HepG2 (cell line): ENCODE data around the gene TLE5. TPM values are rescaled to one million over a fixed set of nuclear protein-coding genes. Genes with fewer than 3 reads are reported as not detected.

Experiments
- ATF7 ChIP-seq, 2 experiments: fragments of 450-650 bp in 1 of 2; sonication (generic) in 1 of 2; formaldehyde crosslinking in 1 of 2; IDR thresholded peaks; 2 replicates each; pipeline versions ENCODE4 v1.4.0 to v1.6.1; 2016 to 2020; ENCODE audit warnings: antibody characterized with exemption in 1 of 2, mild to moderate bottlenecking in 1 of 2, missing genetic modification reagents in 1 of 2
- BRF2 ChIP-seq: sonication (generic); formaldehyde crosslinking; IDR thresholded peaks from 2 replicates; pipeline ENCODE4 v1.8.1; 2022; ENCODE audit warnings: mild to moderate bottlenecking, missing genetic modification reagents
- EZH2 ChIP-seq: conservative IDR thresholded peaks from 2 replicates; pipeline ENCODE4 v1.6.1; 2012; ENCODE audit warnings: mild to moderate bottlenecking, low read depth, low read length, moderate library complexity
- HES4 ChIP-seq: sonication (generic); formaldehyde crosslinking; IDR thresholded peaks from 2 replicates; pipeline ENCODE4 v1.9.0; 2021; ENCODE audit warnings: mild to moderate bottlenecking, missing genetic modification reagents, borderline replicate concordance
- KAT7 ChIP-seq: IDR thresholded peaks from 2 replicates; pipeline ENCODE4 v1.6.1; 2018; ENCODE audit warnings: borderline replicate concordance, missing compliant biosample characterization
- NCOA5 ChIP-seq: sonication (generic); formaldehyde crosslinking; IDR thresholded peaks from 2 replicates; pipeline ENCODE4 v1.4.0; 2020; ENCODE audit warnings: missing genetic modification reagents
- NFE2L1 ChIP-seq: sonication (generic); formaldehyde crosslinking; IDR thresholded peaks from 2 replicates; pipeline ENCODE4 v1.4.0; 2020; ENCODE audit warnings: missing genetic modification reagents, mild to moderate bottlenecking, borderline replicate concordance
- NR2F6 ChIP-seq, 2 experiments: IDR thresholded peaks; 2 replicates each; pipeline ENCODE4 v1.6.1; 2016; ENCODE audit warnings: antibody characterized with exemption in 1 of 2, mild to moderate bottlenecking in 1 of 2
- PRPF4 ChIP-seq: fragments of 200-400 bp; formaldehyde crosslinking; IDR thresholded peaks from 2 replicates; pipeline ENCODE4 v1.6.1; 2016; ENCODE audit warnings: low read length, low read depth; ENCODE audit not compliant: poor library complexity, severe bottlenecking
- SRF ChIP-seq: IDR thresholded peaks from 2 replicates; pipeline ENCODE4 v1.6.1; 2011; ENCODE audit warnings: mild to moderate bottlenecking, low read depth, low read length, moderate library complexity
- STAG1 ChIP-seq: sonication (generic); formaldehyde crosslinking; IDR thresholded peaks from 2 replicates; pipeline ENCODE4 v1.4.0; 2020; ENCODE audit warnings: missing genetic modification reagents
- ZFY ChIP-seq: sonication (generic); formaldehyde crosslinking; IDR thresholded peaks from 2 replicates; pipeline ENCODE4 v1.4.0; 2020; ENCODE audit warnings: missing genetic modification reagents
- ZNF136 ChIP-seq: sonication (generic); formaldehyde crosslinking; IDR thresholded peaks from 2 replicates; pipeline ENCODE4 v1.8.1; 2022; ENCODE audit warnings: low read depth, mild to moderate bottlenecking, moderate library complexity, missing genetic modification reagents
- ZNF143 ChIP-seq: sonication (generic); formaldehyde crosslinking; IDR thresholded peaks from 2 replicates; pipeline ENCODE4 v1.4.0; 2020; ENCODE audit warnings: missing genetic modification reagents
- ZNF235 ChIP-seq: sonication (generic); formaldehyde crosslinking; IDR thresholded peaks from 2 replicates; pipeline ENCODE4 v1.8.1; 2023; ENCODE audit warnings: mild to moderate bottlenecking, missing genetic modification reagents, borderline replicate concordance
- ZNF33B ChIP-seq: sonication (generic); formaldehyde crosslinking; IDR thresholded peaks from 2 replicates; pipeline ENCODE4 v1.5.1; 2020; ENCODE audit warnings: mild to moderate bottlenecking, missing genetic modification reagents
- ZNF597 ChIP-seq: sonication (generic); formaldehyde crosslinking; IDR thresholded peaks from 2 replicates; pipeline ENCODE4 v1.5.0; 2020; ENCODE audit warnings: missing genetic modification reagents
- ZNF709 ChIP-seq: sonication (generic); formaldehyde crosslinking; IDR thresholded peaks from 2 replicates; pipeline ENCODE4 v1.5.0; 2020; ENCODE audit warnings: mild to moderate bottlenecking, missing genetic modification reagents
- ZNF740 ChIP-seq: sonication (generic); formaldehyde crosslinking; IDR thresholded peaks from 2 replicates; pipeline ENCODE4 v1.4.0; 2020; ENCODE audit warnings: missing genetic modification reagents
- polyA plus RNA-seq, 8 experiments: library from polyadenylated mRNA; depleted of rRNA in 3 of 8; stranded (reverse) in 7 of 8; unstranded in 1 of 8; fragments of >200 nt; fragmentation: Illumina TruSeq in 4 of 8; extraction: Trizol in 4 of 8; gene quantifications; 2 replicates each; pipeline versions ENCODE4 v1.2.1 to v1.2.3, GENCODE V29; 2011 to 2016; ENCODE audit warnings: low read depth in 4 of 8, missing spikeins in 1 of 8, mixed read lengths in 1 of 8; ENCODE audit not compliant: insufficient read depth in 1 of 8
- total RNA-seq, 5 experiments: library from RNA; depleted of rRNA; stranded (reverse); fragments of >200 nt; fragmentation: Illumina TruSeq; extraction: Trizol; gene quantifications; 2 replicates each; pipeline ENCODE4 v1.2.3, GENCODE V29; 2016; ENCODE audit warnings: low read depth in 1 of 5
- TF ChIP-seq, protein P1 (sequence below): sonication (generic); formaldehyde crosslinking; IDR thresholded peaks from 2 replicates; pipeline ENCODE4 v1.5.1; 2020; ENCODE audit warnings: mild to moderate bottlenecking, missing genetic modification reagents
- TF ChIP-seq, protein P2 (sequence below): sonication (generic); formaldehyde crosslinking; IDR thresholded peaks from 2 replicates; pipeline ENCODE4 v1.4.0; 2020; ENCODE audit warnings: missing genetic modification reagents

TLE5 gene
- total and polyA plus RNA-seq, 2 of the 13 experiments (the other 11 are each of a cell fraction or from before 2014, with no cell fraction given), result 62.8 to 189 TPM

- TF ChIP-seq, protein P1, sequence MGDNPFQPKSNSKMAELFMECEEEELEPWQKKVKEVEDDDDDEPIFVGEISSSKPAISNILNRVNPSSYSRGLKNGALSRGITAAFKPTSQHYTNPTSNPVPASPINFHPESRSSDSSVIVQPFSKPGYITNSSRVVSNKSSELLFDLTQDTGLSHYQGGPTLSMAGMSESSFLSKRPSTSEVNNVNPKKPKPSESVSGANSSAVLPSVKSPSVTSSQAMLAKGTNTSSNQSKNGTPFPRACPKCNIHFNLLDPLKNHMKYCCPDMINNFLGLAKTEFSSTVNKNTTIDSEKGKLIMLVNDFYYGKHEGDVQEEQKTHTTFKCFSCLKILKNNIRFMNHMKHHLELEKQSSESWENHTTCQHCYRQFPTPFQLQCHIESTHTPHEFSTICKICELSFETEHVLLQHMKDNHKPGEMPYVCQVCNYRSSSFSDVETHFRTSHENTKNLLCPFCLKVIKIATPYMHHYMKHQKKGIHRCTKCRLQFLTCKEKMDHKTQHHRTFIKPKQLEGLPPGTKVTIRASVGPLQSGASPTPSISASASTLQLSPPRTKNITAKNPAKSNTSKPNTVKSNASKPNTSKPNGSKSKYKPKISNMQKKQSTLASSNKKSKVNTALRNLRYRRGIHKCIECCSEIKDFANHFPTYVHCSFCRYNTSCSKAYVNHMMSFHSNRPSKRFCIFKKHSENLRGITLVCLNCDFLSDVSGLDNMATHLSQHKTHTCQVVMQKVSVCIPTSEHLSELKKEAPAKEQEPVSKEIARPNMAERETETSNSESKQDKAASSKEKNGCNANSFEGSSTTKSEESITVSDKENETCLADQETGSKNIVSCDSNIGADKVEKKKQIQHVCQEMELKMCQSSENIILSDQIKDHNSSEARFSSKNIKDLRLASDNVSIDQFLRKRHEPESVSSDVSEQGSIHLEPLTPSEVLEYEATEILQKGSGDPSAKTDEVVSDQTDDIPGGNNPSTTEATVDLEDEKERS (CRISPR knock-in tag), result no peak
- TF ChIP-seq ZNF709 (CRISPR knock-in tag) (no peak), ZNF143 (CRISPR knock-in tag) (no peak), NR2F6 (IDR thresholded peaks at IDR 0.05) (no peak), NR2F6 (CRISPR knock-in tag; IDR thresholded peaks at IDR 0.05) (no peak), ZNF33B (CRISPR knock-in tag) (no peak), ZNF597 (CRISPR knock-in tag) (no peak), ZNF235 (CRISPR knock-in tag) (no peak), HES4 (CRISPR knock-in tag) (no peak), STAG1 (CRISPR knock-in tag) (peak; percentile 88), BRF2 (CRISPR knock-in tag) (no peak), KAT7 (CRISPR knock-in tag) (no peak), ZFY (CRISPR knock-in tag) (no peak), ZNF136 (no peak), ATF7 (IDR thresholded peaks at IDR 0.05) (no peak), ATF7 (CRISPR knock-in tag; IDR thresholded peaks at IDR 0.05) (no peak), ZNF740 (CRISPR knock-in tag) (peak; percentile 74; the same call in 1 of the 2 replicates), NFE2L1 (CRISPR knock-in tag) (no peak), PRPF4 (no peak), EZH2 (no peak), NCOA5 (CRISPR knock-in tag) (no peak), SRF (no peak)
- TF ChIP-seq, protein P2, sequence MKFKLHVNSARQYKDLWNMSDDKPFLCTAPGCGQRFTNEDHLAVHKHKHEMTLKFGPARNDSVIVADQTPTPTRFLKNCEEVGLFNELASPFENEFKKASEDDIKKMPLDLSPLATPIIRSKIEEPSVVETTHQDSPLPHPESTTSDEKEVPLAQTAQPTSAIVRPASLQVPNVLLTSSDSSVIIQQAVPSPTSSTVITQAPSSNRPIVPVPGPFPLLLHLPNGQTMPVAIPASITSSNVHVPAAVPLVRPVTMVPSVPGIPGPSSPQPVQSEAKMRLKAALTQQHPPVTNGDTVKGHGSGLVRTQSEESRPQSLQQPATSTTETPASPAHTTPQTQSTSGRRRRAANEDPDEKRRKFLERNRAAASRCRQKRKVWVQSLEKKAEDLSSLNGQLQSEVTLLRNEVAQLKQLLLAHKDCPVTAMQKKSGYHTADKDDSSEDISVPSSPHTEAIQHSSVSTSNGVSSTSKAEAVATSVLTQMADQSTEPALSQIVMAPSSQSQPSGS (CRISPR knock-in tag), result no peak
Measured at GRCh38 chr19:3075605-3076431, 13.5 kb upstream of the TLE5 start (continued).
